Measurements from ENCODE around the gene TBCD.
A peak's percentile ranks its signal among the peaks of the same experiment; 100 is the strongest.
"Not testable (repeated sequence)": the region's sequence is repeated elsewhere in the genome, so short reads cannot be mapped to it uniquely, and the experiment has no call there.

TBCD gene

DNA sequence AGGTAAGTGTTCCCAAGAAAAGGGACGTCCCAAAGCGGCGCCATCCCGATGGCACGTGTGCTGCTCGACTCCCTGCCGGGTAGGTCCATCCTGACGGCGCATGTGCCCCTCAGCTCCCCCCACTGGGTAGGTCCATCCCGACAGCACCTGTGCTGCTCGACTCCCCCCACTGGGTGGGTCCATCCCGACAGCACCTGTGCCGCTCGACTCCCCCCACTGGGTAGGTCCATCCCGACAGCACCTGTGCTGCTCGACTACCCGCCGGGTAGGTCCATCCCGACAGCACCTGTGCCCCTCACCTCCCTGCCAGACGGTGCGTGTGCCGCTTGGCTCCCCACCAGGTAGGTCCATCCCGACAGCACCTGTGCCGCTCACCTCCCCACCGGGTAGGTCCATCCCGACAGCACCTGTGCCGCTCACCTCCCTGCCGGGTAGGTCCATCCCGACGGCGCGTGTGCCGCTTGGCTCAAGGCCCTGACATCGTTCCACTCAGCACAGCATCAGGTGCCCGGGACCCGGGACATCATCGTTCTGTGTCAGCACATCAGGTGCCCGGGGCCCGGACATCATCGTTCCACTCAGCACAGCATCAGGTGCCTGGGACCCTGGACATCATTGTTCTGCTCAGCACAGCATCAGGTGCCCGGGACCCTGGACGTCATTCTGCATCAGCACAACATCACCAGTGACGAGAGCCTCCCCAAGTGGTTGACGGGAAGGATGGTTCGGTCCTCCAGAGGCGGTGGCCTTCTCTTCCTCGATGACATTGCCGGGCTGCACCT is 22.2 kb upstream of the TBCD start:
- DNase-seq: no peak

DNA sequence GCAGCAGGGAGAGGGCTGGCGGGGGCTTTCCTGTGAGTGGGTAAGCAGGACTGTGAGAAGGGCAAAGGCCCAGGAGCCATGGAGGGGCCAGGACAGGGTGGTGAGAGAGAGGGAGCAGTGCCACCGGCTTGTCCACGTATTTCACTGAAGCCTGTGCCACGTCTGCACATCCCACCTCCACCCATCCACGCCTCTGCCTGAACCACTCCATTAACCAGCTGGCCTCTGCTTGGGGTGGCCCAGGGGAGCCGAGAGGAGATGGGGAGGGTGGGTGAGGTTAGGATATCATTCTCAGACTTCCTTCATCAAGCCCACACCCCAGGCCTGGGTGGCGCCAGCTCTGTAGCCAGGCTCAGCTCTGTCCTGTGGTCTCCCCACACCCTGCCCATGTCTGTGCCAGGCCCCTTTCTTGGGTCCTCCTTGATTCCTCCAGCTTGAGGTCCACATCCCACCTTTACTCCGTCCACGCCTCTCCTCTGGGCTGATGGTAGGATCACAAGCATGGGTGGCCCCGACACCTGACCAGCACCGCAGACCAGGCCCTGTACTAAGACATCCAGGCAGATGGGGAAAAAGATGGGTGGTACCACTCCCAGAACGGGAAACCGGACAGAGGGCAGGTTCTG is 19.6 kb upstream of the TBCD start:
- DNase-seq: no peak

DNA sequence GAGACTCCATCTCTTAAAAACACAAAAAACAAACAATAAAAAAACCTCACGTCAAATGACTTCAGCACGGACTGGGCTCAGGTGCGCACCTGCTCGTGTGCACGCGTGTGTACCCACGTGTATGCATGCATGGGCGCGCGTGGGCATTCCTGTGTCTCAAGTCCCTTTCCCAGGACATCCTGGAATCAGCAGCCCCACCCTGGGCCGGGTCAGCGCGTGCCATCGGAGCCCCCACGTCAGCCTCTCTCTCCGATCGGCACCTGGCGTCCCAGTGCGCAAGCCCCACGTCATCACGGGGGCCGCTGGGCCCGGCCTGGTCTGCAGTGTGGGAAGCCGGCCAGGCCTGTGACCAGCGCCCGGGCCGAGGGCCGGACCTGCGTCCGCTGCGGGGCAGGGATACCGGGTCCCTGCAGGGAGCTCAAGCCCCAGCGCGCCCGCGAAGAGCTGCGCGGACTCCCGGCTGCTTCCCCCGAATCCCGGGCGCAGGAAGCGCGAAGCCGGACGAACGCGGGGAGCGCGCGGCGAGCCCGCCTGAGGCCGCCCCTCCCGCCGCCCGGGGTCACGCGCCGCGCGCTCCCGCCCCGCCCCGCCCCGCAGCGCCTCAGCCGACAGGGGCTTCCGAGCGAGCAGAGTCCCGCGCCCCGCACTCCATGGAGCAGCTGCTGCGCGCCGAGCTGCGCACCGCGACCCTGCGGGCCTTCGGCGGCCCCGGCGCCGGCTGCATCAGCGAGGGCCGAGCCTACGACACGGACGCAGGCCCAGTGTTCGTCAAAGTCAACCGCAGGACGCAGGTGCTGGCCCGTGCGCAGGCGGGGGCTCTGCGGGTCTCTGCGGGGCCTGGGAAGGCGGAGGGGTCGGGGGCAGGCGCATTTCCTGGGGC is 16.6 kb upstream of the TBCD start, which contains the start of gene FN3K:
FN3K (plus strand) TSS at position 629 of the 880 bp plus-strand sequence; CDS start at position 651, 22 bp downstream.
- DNase-seq: peak in 1 of 2 donors; percentile 46

GRCh38 chr17:82736511-82737185 is 15.2 kb upstream of the TBCD start:
- no peak for DNase-seq

GRCh38 chr17:82737967-82738877 is 13.6 kb upstream of the TBCD start:
- no peak for DNase-seq

GRCh38 chr17:82740906-82741759 is 10.7 kb upstream of the TBCD start:
- no peak for DNase-seq

DNA sequence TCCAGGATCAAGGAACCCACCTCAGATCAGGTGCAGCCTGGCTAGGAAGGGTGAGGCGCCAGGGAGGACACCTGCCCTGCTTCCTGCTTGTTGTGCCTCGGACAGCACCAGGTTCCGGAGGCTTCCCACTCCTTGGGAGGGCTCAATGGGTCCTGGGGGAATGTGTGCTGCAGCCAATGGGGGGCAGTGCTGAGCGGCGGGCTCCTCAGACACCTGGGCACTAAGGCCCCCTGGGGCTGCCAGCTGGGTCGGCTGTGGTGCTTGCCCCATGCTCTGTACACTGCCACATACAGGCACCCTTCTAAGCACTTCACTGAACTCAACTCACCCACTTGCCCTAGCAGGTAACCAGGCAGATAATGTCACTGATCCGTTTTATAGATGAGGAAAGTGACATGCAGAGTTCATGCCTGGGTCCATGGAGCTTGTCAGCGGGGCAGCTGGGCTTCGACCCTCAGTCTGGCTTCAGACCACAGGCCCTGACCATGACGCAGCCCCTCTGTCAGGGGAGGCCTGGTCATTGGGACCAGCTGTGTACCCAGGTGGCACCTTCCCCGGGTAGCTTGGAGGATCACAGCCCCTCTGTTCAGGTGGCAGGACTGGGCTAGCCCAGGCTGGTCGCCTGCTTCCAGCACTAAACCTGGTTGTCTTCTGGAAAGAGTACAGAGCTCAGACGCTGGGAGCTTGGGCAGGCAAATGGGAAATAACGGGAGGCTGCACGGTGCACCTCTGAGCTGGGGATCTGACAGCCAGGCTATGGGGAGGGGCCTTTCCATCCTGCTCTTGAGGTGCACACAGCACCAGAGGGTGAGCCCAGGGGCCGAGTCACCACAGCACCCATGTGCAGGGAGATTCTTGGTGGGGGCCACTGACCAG is 8.3 kb upstream of the TBCD start:
- no peak for DNase-seq

- not testable (repeated sequence) for DNase-seq
Measured at GRCh38 chr17:82744736-82745135, 7.1 kb upstream of the TBCD start.

GRCh38 chr17:82745524-82745923 is 6.3 kb upstream of the TBCD start:
- no peak for DNase-seq

DNA sequence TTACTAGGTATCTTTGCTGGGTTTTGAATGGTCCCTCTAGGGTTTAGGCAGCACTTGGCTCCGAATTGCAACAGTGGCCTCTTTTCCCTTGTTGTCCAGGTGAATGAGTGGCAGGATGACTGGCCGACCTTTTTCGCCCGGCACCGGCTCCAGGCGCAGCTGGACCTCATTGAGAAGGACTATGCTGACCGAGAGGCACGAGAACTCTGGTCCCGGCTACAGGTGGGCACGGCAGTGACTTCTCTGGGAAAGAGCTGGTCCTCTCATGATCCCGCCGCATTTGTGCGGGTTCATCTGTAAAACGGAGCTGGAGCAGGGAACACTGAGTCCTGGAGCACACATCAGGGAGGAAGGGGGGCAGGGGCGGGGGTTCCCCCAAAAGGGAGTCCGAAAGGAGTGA is 3.1 kb upstream of the TBCD start:
- DNase-seq: no peak

DNA sequence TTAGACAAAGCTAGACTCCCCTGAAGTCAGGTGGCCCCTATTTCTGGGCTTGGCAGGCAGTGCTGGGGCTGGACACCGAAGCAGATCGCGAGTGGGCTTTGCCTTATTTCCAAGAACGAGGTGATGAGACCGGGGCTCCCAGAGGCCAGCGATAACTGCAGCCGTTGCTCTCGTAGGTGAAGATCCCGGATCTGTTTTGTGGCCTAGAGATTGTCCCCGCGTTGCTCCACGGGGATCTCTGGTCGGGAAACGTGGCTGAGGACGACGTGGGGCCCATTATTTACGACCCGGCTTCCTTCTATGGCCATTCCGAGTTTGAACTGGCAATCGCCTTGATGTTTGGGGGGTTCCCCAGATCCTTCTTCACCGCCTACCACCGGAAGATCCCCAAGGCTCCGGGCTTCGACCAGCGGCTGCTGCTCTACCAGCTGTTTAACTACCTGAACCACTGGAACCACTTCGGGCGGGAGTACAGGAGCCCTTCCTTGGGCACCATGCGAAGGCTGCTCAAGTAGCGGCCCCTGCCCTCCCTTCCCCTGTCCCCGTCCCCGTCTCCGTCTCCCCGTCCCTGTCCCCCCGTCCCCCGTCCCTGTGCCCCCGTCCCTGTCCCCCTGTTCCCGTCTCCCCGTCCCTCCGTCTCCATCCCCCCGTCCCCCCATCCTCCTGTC is 1.5 kb upstream of the TBCD start:
- no peak for DNase-seq

DNA sequence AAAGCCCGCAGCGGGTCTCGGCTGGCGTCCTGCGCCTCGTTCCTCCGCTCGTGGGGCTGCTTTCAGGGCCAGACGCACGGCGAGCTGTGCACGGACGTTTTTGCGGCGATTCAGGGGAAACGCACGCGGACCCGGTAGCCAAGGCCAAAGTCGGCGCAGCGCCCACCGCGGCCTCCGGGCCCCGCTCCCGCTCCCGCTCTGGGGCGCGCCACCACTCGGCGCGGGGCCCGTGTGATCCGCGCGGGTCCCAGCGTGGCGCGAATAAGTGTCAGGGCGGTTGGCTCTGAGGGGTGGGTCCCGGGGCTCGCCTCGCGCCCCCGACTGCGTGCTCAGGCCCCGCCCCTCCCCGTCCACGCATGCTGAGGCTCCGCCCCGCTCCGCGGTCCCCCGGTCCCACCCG is 694 bp upstream of the TBCD start:
- DNase-seq: no peak

DNA sequence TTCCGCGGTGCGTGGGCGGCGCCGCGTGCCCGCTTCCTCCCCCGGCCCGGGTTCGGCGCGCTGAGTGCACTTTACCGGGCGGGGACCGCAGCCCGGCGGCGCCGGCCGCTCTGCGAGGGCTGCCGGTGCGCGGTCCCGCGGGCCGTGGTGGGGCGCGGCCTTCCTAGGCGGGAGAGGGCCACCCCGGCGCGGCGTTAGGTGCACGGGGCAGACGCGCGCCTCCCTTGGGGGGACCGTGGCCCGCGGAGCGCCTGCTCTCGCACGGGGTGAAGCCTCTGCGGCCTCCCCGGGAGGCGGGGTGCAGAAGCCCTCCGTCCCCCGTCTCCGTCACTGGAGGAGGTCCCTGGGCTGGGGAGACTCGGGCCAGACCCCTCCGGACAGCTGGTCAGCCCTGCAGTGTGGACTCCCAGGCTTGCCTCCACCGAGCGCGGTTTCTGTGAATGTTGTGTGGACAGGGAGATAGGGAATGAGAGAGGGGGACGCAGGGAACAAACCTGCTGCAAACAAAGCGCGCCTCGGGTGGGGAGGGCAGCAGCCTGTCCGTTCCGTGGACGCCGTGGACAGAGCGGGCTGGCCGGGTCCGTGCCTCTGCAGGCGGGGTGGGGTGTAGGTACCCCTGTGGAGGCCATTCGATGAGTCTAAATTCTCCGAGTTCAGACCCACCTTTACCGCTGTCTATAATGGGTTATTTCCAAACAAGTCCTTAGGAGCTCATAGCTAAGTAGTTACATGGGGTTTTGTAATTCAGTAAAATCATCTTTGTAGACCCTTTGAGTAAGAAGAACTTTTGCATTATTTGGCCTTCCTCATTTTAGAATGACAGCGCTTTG is 721 bp downstream of the TBCD start:
- no peak for DNase-seq

- no peak for DNase-seq
Measured at GRCh38 chr17:82753201-82753464, 1.3 kb downstream of the TBCD start.

DNA sequence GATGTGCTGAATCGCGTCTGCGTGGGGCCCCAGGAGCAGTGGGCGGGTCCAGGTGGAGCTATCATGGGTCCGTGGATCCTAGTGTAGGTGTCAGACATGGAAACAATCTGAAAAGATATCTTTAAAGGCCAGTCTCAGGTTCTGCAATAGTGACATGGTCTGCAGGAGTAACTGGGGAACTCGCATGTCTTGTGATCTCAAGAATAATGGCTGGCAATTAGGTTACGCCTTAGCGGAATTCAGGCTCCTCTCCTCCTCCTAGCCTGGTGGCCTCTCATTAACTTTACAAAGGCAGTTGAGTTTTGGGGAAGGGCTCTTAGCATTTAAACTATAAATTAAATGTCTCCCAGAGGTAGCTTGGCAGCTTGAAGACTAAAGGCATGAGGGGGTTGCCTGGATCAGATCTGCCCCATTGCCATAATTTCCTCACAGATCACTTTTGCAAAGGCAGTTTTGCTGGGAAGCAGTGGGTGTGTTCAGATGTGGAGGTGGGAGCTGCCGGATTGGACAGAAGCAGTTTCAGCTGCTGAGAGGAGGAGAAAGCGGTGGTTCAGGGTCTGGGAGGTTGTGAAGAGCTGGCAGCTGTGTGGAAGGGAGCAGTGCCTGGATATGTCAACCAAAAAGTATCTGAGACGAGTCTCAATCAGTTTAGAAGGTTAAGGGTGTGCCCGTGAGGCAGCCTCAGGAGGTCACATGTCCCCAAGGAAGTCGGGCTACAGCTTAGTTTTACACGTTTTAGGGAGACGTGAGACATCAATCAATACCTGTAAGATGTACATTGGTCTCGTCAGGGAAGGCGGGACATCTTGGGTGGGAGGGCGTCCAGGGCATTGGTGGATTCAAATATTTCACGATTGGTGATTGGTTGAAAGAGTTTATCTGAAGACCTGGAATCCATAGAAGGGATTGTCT is 2.7 kb downstream of the TBCD start:
- DNase-seq: no peak

GRCh38 chr17:82756166-82756565 is 4.3 kb downstream of the TBCD start:
- no peak for DNase-seq

DNA sequence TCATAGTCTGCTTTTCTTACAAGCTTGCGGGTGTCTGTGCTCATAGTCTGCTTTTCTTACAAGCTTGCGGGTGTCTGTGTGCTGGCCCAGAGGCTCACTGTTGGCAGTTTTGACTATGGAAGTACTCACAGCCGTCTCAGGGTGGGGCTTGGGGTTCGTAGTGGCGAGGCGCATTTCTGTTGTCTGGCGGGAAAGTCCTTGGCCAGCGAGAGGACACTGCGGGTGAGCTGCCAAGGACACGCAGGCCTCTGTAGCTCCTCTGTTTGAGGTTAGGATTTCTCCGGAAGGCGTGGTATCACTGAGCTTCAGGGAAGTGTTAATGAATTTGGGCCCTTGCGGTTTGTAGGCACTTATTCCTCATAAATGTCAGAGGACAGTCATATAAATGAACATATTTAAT is 13.5 kb downstream of the TBCD start:
- no peak for DNase-seq

Data from CD4-positive, alpha-beta T cell treated with Interleukin-1 beta for 1 hour (primary cell).